Sigmoid colon (tissue), 4 donors: Measurements from ENCODE around the gene ADCY2.

Experiments used
- POLR2A ChIP-seq, 2 donors: fragments of 450-650 bp; IDR thresholded peaks; one replicate each; pipeline ENCODE4 v1.6.1; 2016; ENCODE audit warnings: antibody characterized with exemption in 2 of 2, mild to moderate bottlenecking in 2 of 2, moderate library complexity in 2 of 2
- POLR2AphosphoS5 ChIP-seq, 4 donors: sonication (generic); formaldehyde crosslinking; IDR thresholded peaks; one replicate each; pipeline ENCODE4 v1.6.1; 2017; ENCODE audit warnings: antibody characterized with exemption in 4 of 4
- TF ChIP-seq, protein P1 (sequence below), 4 experiments: fragments of 450-650 bp in 3 of 4; fragments of 200-600 bp in 1 of 4; IDR thresholded peaks; one replicate each; pipeline ENCODE4 v1.5.1; 2016 to 2019; ENCODE audit warnings: antibody characterized with exemption in 4 of 4, mild to moderate bottlenecking in 3 of 4, moderate library complexity in 2 of 4

DNA sequence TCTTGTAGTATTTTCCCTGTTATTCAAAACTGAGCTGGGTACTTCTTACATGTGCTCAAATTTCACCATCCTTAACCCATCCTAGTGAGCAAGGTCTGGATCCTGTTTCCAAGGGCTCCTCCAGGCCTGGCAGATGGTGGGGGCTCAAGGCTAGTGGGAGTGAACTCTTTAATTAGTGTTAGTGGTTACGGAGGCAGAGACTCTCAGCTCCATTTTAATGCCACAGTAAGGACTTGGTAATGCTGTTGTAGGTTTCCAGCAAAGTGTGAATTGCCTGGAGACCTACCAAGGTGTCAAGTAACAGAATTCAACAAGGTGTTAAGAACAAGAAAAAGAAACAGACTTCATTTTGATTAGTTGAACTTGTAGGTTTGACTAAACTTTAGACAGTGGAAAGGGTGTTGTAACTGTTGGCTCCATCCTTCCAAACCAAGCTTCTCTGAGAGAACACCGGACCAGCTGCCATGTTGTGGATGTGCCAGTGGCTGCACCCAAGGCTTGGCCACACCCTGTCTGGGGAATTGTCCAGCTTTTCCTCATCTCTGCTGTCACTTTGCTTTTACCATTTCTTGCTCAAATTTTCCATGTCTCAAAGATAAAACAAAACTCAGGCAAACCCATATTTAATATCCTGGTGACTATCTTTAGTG, 98.7 kb downstream of the ADCY2 start:
- TF ChIP-seq, protein P1, sequence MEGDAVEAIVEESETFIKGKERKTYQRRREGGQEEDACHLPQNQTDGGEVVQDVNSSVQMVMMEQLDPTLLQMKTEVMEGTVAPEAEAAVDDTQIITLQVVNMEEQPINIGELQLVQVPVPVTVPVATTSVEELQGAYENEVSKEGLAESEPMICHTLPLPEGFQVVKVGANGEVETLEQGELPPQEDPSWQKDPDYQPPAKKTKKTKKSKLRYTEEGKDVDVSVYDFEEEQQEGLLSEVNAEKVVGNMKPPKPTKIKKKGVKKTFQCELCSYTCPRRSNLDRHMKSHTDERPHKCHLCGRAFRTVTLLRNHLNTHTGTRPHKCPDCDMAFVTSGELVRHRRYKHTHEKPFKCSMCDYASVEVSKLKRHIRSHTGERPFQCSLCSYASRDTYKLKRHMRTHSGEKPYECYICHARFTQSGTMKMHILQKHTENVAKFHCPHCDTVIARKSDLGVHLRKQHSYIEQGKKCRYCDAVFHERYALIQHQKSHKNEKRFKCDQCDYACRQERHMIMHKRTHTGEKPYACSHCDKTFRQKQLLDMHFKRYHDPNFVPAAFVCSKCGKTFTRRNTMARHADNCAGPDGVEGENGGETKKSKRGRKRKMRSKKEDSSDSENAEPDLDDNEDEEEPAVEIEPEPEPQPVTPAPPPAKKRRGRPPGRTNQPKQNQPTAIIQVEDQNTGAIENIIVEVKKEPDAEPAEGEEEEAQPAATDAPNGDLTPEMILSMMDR (IDR thresholded peaks at IDR 0.05) = no peak
- TF ChIP-seq POLR2AphosphoS5 (IDR thresholded peaks at IDR 0.05) = no peak
- no peak for TF ChIP-seq POLR2A (IDR thresholded peaks at IDR 0.05)
